Keratinocyte (primary cell): ENCODE data around the gene MYO15B.

ENCODE experiments used
- CTCF ChIP-seq, 3 experiments: IDR thresholded peaks in 1 of 3; conservative IDR thresholded peaks in 1 of 3; optimal IDR thresholded peaks in 1 of 3; 2 replicates in 2 of 3; 3 replicates in 1 of 3; pipeline versions ENCODE3 to v1.5.1; 2011; ENCODE audit warnings: low read length in 3 of 3, mild to moderate bottlenecking in 3 of 3, moderate library complexity in 2 of 3, control low read depth in 1 of 3, inconsistent platforms in 1 of 3; ENCODE audit not compliant: insufficient read depth in 2 of 3; ENCODE audit errors: extremely low read depth in 1 of 3
- EZH2 ChIP-seq: IDR thresholded peaks from one replicate; pipeline ENCODE4 v1.6.1; 2012; ENCODE audit warnings: inconsistent platforms, mild to moderate bottlenecking, low read length, moderate library complexity

DNA sequence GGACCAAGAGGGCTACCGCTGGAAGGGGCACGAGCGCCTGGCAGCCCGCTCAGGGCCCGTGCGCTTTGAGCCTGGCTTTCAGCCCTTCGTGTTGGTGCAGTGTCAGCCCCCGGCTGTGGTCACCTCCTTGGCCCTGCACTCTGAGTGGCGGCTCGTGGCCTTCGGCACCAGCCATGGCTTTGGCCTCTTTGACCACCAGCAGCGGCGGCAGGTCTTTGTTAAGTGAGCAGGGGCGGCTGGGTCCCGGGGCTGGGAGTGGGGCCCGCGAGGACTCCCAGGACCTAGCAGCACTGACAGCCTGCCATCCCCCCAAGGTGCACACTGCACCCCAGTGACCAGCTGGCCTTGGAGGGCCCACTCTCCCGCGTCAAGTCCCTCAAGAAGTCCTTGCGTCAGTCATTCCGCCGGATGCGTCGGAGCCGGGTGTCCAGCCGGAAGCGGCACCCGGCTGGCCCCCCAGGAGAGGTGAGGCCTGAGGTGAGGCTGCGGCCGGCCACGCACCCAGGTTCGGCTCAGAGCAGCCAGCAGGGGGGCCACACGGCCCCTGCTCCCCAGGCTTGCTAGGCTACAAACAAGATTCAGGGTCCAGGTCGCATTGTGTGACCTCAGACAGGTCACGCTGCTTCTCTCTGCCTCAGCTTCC is 17.4 kb upstream of the MYO15B start:
- no peak for TF ChIP-seq CTCF (optimal IDR thresholded peaks at IDR 0.05 in 1 of 3, IDR thresholded peaks at IDR 0.05 in 1 of 3, conservative IDR thresholded peaks at IDR 0.05 in 1 of 3; ENCODE audit: extremely low read depth in 1 of 3, insufficient read depth in 2 of 3, low read length in 3 of 3)
- no peak for TF ChIP-seq EZH2
